Thymus (tissue), 11 donors: ENCODE data around the gene INSR. TPM values are rescaled to one million over a fixed set of nuclear protein-coding genes. Genes with fewer than 3 reads are reported as not detected.
"Not testable (repeated sequence)": the region's sequence is repeated elsewhere in the genome, so short reads cannot be mapped to it uniquely, and the experiment has no call there.

Source experiments
- DNase-seq, 9 donors: peaks; one replicate each; pipeline ENCODE4 v3.0.0-alpha.2; 2013; ENCODE audit warnings: low spot score in 9 of 9, low read depth in 6 of 9, missing footprints in 1 of 9
- H3K27ac ChIP-seq, 2 donors: one replicate each; pipeline ENCODE4 v1.5.1; 2013; ENCODE audit warnings: control low read depth in 1 of 2, low read depth in 1 of 2, low read length in 1 of 2, mild to moderate bottlenecking in 1 of 2, moderate library complexity in 1 of 2
- H3K27me3 ChIP-seq, 2 donors: one replicate each; pipeline ENCODE4 v1.5.1; 2013; ENCODE audit warnings: low read length in 1 of 2; ENCODE audit not compliant: control insufficient read depth in 2 of 2, insufficient read depth in 1 of 2
- H3K36me3 ChIP-seq, 2 donors: one replicate each; pipeline ENCODE4 v1.5.1; 2013; ENCODE audit warnings: low read length in 1 of 2, mild to moderate bottlenecking in 1 of 2, moderate library complexity in 1 of 2; ENCODE audit not compliant: control insufficient read depth in 2 of 2, insufficient read depth in 2 of 2
- H3K4me1 ChIP-seq, 2 donors: one replicate each; pipeline ENCODE4 v1.5.1; 2013; ENCODE audit warnings: low read length in 2 of 2; ENCODE audit not compliant: control insufficient read depth in 2 of 2, insufficient read depth in 2 of 2
- H3K4me3 ChIP-seq, 2 donors: one replicate each; pipeline ENCODE4 v1.5.1; 2013; ENCODE audit warnings: low read length in 2 of 2, control low read depth in 1 of 2, mild to moderate bottlenecking in 1 of 2
- H3K9me3 ChIP-seq, 2 donors: one replicate each; pipeline ENCODE4 v1.5.1; 2013; ENCODE audit warnings: low read length in 1 of 2, mild to moderate bottlenecking in 1 of 2; ENCODE audit not compliant: control insufficient read depth in 2 of 2, insufficient read depth in 1 of 2
- WGBS: extraction: QIAGEN DNeasy Blood & Tissue Kit; methylation state at CpG from one replicate; pipeline ENCODE4 v1.1.7; 2013; 5-methylcytosine and 5-hydroxymethylcytosine counted together
- polyA plus RNA-seq: library from polyadenylated mRNA; stranded (reverse); fragments of 200-250 nt; gene quantifications from one replicate; pipeline ENCODE4 v1.2.3, GENCODE V29; 2013
- total RNA-seq: library from RNA; stranded (reverse); fragments of 120-200 nt; gene quantifications from one replicate; pipeline ENCODE4 v1.2.4, GENCODE V29; 2013
- donor health status: healthy.

Gene INSR
- total and polyA plus RNA-seq, 2 donors: 5.5 to 6.0 TPM

GRCh38 chr19:7153022-7153421 lies 141.2 kb downstream of the INSR start:
- Histone ChIP-seq H3K4me3 (no peak overlapping the region), H3K27me3 (no peaks in the 10 kb centered on the region), H3K4me1 (no peaks in the 10 kb centered on the region), H3K36me3 (peaks cover 0 to 8% of the 10 kb centered on the region in 2 donors), H3K9me3 (no peaks in the 10 kb centered on the region), H3K27ac (no peak overlapping the region)
- no peak for DNase-seq
- 84% methylated on average over 5 of the region's 5 CpGs for WGBS

- 95% methylated on average over 13 of the region's 13 CpGs for WGBS
- no peak for DNase-seq
- H3K9me3 ChIP-seq: no peaks in the 10 kb centered on the region
Measured at GRCh38 chr19:7152568-7152967, 141.6 kb downstream of the INSR start.

GRCh38 chr19:7149956-7150705 lies 144.1 kb downstream of the INSR start:
- no peaks in the 10 kb centered on the region for H3K4me1 ChIP-seq
- H3K36me3 ChIP-seq: peaks cover 0 to 8% of the 10 kb centered on the region in 2 donors
- H3K27me3 ChIP-seq: no peaks in the 10 kb centered on the region
- H3K4me3 ChIP-seq: no peak overlapping the region
- no peak overlapping the region for H3K27ac ChIP-seq
- WGBS: 93% methylated on average over 24 of the region's 24 CpGs
- no peak for DNase-seq
- H3K9me3 ChIP-seq: no peaks in the 10 kb centered on the region

More at GRCh38 chr19:7152568-7152967, 141.6 kb downstream of the INSR start:
- Histone ChIP-seq H3K4me3 (no peak overlapping the region), H3K36me3 (peaks cover 0 to 8% of the 10 kb centered on the region in 2 donors), H3K4me1 (no peaks in the 10 kb centered on the region), H3K27me3 (no peaks in the 10 kb centered on the region), H3K27ac (no peak overlapping the region)

GRCh38 chr19:7147119-7147675 lies 147.0 kb downstream of the INSR start:
- WGBS: 97% methylated on average over 10 of the region's 10 CpGs
- not testable (repeated sequence) for H3K9me3 ChIP-seq, DNase-seq, H3K27me3 ChIP-seq, H3K4me1 ChIP-seq, H3K27ac ChIP-seq, H3K4me3 ChIP-seq
- H3K36me3 ChIP-seq: peaks cover 5 to 10% of the 10 kb centered on the region in 2 donors

- peaks cover 11 to 21% of the 10 kb centered on the region in 2 donors for H3K36me3 ChIP-seq
- not testable (repeated sequence) for H3K27me3 ChIP-seq, H3K27ac ChIP-seq, DNase-seq, H3K9me3 ChIP-seq, H3K4me3 ChIP-seq, H3K4me1 ChIP-seq
- 99% methylated on average over 5 of the region's 5 CpGs for WGBS
Measured at GRCh38 chr19:7146086-7146485, 148.1 kb downstream of the INSR start.

- H3K4me1 ChIP-seq: no peaks in the 10 kb centered on the region
- peaks cover 14 to 20% of the 10 kb centered on the region in 2 donors for H3K36me3 ChIP-seq
- no peaks in the 10 kb centered on the region for H3K27me3 ChIP-seq
- no peak for DNase-seq
- no peaks in the 10 kb centered on the region for H3K9me3 ChIP-seq
- no peak overlapping the region for H3K4me3 ChIP-seq
- H3K27ac ChIP-seq: no peak overlapping the region
- WGBS: 99% methylated on average over 2 of the region's 2 CpGs
Measured at GRCh38 chr19:7145494-7145893, 148.7 kb downstream of the INSR start.

- no peak overlapping the region for H3K4me3 ChIP-seq
- no peaks in the 10 kb centered on the region for H3K4me1 ChIP-seq
- WGBS: 97% methylated on average over 22 of the region's 22 CpGs
- no peaks in the 10 kb centered on the region for H3K9me3 ChIP-seq
- no peaks in the 10 kb centered on the region for H3K27me3 ChIP-seq
- no peak for DNase-seq
- H3K27ac ChIP-seq: no peak overlapping the region
- peaks cover 14 to 24% of the 10 kb centered on the region in 2 donors for H3K36me3 ChIP-seq
Measured at GRCh38 chr19:7142771-7143170, 151.4 kb downstream of the INSR start.

GRCh38 chr19:7140137-7140536 lies 154.1 kb downstream of the INSR start:
- DNase-seq: no peak
- H3K36me3 ChIP-seq: peaks cover 14 to 24% of the 10 kb centered on the region in 2 donors
- no peaks in the 10 kb centered on the region for H3K9me3 ChIP-seq
- H3K4me1 ChIP-seq: no peaks in the 10 kb centered on the region
- no peaks in the 10 kb centered on the region for H3K27me3 ChIP-seq
- 97% methylated on average over 2 of the region's 2 CpGs for WGBS
- H3K4me3 ChIP-seq: no peak overlapping the region
- H3K27ac ChIP-seq: no peak overlapping the region

- Histone ChIP-seq H3K4me1 (no peaks in the 10 kb centered on the region), H3K27ac (no peak overlapping the region), H3K4me3 (no peak overlapping the region), H3K27me3 (no peaks in the 10 kb centered on the region), H3K36me3 (peaks cover 14 to 24% of the 10 kb centered on the region in 2 donors), H3K9me3 (no peaks in the 10 kb centered on the region)
- no peak for DNase-seq
- 98% methylated on average over 1 of the region's 1 CpG for WGBS
Measured at GRCh38 chr19:7139095-7139494, 155.1 kb downstream of the INSR start.
